SH-SY5Y (cell line): ENCODE results near the gene PCNX2.

Source experiments
- GATA2 ChIP-seq: IDR thresholded peaks from 2 replicates; pipeline ENCODE4 v1.6.1; 2011; ENCODE audit warnings: mild to moderate bottlenecking, low read depth, low read length
- GATA3 ChIP-seq: IDR thresholded peaks from 2 replicates; pipeline ENCODE4 v1.6.1; 2011; ENCODE audit warnings: low read depth, mild to moderate bottlenecking, low read length, moderate library complexity

GRCh38 chr1:233127157-233127556 lies 168.4 kb downstream of the PCNX2 start:
- TF ChIP-seq GATA2 (no peak), GATA3 (no peak)
